HG03460 (cell line): ENCODE measurements around the gene NAA10.
A peak's percentile ranks its signal among the peaks of the same experiment; 100 is the strongest.

Source experiments
- ATAC-seq: cut with Tn5 transposase; IDR thresholded peaks from one replicate; pipeline ENCODE4 v1.9.1; 2021; ENCODE audit not compliant: unreplicated experiment

The NAA10 gene

DNA sequence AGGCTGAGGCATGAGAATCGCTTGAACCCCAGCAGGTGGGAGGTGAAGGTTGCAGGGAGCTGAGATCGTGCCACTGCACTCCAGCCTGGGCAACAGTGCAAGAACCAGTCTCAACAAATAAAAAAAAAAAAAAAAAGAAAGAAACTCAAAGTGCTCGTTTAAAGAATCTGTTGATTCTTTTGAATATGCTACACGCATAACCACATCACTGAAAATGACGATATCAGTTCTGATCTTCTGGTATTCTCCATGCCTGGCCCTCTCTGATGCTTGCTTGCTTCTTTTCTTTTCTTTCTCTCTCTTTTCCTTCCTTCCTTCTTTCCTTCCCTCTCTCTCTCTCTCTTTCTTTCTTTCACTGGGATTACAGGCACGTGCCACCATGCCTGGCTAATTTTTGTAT is 23.0 kb downstream of the NAA10 start:
- ATAC-seq, result no peak

- no peak for ATAC-seq
Measured at GRCh38 chrX:153910446-153910845, 24.4 kb downstream of the NAA10 start.

- no peak for ATAC-seq
Measured at GRCh38 chrX:153909980-153910360, 24.9 kb downstream of the NAA10 start.

DNA sequence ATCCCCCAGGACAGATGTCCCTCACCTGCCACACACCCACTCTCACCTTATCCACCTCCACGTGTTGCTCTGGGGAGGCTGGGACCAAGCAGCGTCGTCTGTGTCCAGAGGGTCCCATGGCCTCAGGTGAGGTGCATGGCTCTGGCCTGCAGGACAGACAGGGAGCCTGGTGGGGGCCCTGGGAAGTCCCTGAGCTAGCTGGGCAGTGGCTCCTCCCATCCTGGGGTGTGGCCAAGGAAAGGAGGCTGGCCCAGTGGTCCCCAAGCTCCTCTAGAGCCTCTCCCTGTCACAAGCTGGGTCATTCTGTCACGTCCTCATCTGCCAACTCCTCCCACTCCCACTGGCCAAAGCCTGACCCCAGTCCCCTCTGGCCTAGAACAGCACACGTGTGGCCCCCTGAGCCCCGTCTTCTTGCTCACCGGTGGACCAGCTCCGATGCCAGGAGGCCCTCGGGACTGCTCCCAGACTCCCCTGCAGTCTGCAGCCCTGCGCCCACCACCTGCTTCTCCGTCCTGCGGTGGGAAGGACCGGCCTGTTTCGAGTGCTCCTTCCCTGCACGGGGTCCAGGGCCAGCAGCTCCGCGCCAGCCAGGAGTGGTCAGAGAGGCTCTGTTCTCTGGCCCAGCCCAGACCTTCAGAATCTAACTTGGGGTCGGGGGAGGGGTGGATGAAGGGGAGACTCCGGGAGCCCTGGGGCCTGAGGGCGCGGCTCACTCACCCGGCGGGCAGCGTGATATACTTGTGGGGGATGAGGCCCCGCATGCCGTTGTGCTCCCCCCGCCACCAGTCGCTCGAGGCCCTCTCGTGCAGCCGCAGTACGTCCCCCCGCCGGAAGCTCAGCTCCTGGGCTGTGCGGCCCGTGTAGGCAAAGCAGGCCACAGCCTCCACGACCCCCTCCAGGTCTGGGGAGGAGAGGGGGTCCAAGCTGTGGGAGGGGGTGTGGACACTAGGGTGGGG is 25.5 kb downstream of the NAA10 start:
- ATAC-seq, result no peak

DNA sequence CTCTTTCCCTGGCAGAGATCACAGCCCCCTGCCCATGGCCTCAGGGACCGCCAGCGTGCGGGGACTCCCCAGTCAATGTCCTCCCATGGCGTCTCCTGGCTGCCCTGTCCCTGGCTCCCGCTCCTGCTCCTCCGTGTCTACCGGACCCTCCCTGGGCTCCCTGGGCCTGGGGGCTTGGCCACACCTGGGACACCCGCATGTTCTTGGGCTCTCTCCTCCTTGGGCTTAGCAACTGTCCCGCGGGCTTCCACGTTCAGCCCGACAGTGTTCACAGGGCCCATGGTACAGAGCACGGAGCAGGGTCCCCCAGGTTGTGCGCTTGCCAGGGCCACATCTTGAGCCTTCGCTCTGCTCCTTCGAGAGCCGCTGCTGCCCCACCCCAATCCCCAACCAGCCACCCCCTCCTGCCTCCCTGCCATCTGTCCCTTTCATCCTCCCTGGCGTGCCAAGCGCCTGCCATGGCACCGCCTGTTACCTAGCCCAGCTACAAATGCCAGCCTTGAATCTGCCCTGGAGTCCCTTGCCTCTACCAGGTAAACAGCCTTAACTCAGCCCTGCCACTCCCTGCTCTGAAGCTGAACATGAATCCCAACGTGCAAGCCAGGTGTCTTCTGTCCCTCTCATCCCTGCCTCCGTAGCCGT is 26.5 kb downstream of the NAA10 start:
- ATAC-seq, result no peak

DNA sequence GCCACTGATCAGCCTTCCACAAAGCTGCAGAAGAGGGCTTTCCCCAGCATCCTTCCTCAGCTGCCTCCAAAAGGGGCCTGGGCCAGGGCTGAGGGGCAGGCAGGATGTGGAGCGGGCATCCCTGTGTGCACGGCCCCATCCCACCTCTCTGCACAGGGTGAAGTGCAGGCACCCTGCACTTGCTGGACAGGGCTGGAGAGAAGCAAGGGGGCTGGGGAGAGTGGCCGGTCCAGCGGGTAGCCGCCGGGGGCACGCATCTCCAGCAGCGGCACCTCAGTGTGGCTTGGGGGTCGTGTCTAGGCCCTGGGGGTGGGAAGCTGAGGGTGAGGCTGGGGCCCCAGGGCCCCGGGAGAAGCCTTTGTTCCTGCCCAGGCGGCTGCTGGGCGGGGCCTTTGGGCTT is 27.4 kb downstream of the NAA10 start:
- no peak for ATAC-seq

- ATAC-seq, result no peak
Measured at GRCh38 chrX:153906126-153906917, 28.5 kb downstream of the NAA10 start.

- ATAC-seq, result no peak
Measured at GRCh38 chrX:153905481-153906095, 29.2 kb downstream of the NAA10 start.

DNA sequence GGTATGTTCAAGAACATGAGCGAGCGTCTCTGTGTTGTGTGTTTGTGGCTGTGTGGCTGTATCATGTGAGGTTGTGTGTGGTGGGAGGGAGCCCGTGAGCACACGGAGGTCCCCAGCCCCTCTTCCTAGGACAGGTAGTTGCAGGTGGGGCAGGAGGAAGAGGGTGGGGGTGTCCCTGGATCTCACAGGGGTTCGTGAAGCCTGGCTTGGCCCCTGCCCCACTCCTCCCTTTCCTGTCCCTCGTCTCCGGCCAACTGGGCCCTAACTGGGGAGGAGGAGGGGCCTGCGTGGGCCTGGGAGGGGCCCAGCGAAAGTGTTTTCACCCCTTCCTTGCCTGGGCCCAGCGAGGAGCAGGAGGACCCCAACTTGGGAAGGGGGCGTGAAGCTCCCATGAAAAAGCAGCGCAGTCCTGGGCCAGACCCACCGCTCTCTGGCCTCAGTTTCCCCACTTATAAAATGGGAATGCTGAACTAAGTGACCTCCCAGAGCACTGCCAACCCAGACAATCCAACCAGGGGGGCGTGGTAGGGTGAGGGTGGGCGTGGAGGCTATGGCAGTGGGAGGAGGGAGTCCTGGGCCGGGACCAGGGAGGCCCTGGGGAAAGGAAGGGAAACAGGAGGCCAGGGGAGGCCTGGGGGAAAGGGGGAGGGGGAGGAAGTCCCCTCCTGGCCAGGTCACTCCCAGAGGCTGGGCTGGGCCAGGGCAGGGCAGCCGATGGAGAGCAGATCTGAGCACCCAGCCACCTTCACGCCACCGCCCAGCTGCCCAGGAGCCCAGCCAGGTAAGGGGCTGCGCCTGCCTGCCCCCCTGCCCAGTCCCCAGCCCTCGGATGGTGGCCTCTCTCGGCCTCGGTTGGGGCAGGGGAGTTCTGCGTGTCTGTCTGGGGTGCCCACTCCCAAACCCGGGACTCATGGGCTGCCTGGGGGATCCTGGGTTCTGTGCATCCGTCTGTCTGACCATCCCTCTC is 30.6 kb downstream of the NAA10 start, which contains the start of gene AVPR2:
Gene AVPR2 (plus strand): TSS at position 683 of the 967 bp plus-strand sequence. CDS start 473 bp downstream, outside the sequence.
- ATAC-seq, result no peak

GRCh38 chrX:153903238-153903980 is 31.4 kb downstream of the NAA10 start:
- ATAC-seq, result no peak

GRCh38 chrX:153902385-153902784 is 32.5 kb downstream of the NAA10 start:
- no peak for ATAC-seq

DNA sequence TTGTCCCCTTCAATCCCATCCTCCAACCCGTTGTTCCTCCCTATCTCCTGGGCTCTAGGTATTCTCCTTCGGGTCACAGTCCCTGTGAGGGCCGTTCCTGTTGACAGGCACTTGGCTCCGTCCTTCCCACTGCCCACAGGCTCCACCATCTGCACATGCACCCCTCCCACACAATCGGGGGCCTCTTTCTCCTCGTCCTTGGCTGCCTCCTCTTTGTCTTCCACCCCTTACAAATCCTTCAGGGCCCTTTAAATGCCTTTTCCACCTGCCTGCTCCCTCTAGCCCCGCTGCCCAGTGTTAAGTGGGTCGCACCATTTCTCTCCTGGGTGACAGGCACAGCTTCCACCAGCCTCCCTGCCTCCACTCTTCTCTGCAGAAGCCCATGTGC is 33.1 kb downstream of the NAA10 start:
- ATAC-seq, result no peak

DNA sequence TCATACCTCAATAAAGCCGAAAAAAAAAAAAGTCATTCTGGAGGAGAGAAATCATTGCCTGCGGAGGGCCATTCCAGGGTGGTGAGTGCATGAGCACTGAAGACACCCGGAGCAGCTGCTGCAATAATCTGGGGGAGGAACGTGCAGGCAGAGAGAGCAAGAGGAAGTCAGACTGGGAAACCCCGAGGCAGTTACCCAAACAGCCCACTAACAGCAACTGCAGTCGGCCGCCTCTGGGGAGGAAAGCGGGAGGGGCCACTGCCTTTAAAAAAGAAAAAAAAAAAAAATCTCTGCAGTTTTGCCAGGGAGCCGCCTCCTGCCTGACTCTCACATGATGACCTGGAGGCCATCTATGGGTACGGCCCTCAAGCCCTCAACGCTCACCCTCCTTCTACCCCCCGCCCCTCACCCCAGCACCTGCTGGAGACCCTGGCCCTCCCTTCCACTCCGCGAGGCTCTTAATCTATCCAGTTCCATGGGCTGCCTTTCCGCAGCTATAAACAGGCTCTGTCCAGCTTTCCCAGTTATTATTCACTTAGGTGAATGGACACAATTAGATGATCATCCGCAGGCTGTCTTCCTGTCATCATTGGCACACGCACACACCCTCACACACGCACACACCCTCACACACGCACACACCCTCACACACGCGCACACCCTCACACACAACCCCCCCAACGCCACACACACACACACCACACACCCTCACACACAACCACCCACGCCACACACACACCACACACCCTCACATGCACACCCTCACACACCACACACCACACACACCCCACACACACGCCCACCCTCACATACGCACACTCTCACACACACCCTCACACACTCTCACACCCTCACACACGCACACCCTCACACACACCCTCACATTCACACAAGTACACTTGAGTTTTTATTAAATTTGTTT is 33.7 kb downstream of the NAA10 start:
- peak; percentile 78 for ATAC-seq

DNA sequence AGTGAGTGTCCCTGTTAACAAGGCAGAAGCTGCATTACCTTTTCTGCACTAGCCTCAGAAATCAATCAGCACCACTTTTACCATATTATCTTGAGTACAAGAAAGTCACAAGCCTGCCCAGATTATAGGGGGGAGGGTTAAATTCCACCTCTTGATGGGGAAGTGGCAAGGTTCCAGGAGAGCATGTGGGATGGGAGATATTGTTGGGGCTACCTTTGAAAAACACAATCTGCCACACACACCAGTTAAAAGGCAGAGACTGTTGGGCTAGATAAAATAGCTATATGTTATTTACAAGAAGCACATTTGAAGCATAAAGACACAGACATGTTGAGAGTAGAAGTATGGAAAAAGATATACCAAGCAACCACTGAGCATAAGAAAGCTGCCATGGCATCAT is 36.9 kb downstream of the NAA10 start:
- ATAC-seq, result no peak

- no peak for ATAC-seq
Measured at GRCh38 chrX:153889123-153889522, 45.7 kb downstream of the NAA10 start.

DNA sequence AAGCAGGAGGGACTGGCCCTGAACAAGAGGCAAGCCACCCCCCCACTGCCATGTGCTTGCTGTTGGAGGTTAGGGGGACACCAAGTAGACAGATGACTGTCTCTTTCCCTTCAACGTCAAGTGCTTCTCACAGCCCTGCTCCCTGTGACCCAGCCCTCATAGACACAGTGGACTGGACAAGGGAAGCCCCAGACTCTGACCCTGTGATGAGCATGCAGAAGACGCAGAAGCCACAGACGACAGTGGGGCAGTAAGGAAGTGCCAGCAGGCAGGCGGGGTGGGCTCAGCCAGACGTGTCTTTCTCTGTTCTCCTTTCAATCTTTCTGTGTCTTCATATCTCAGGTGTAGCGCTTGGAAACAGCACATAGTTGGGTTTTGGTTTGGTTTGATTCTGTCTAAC is 46.5 kb downstream of the NAA10 start:
- ATAC-seq, result no peak

DNA sequence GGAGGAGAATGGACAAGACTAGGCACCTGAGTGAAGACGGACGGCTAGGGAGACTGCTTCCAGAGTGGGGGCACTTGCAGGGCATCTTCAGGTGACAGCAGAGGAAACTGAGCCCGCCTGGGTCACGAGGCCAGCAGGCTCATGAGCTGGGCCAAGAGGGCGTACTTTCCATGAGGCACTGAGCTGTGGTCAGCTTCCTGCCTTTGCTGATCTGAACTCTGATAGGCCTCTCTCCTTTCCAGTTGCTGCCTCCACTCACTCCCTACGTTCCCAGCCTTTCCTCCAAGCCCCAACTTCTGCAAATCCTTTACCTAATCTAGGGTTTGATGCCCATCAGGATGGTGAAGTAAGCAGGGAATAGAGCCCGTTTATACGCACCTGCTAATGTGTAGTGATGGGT is 47.5 kb downstream of the NAA10 start:
- ATAC-seq, result no peak

GRCh38 chrX:153886915-153887314 is 47.9 kb downstream of the NAA10 start:
- ATAC-seq, result no peak
